H9 (cell line): ENCODE results near the gene STXBP1. TPM values are rescaled to one million over a fixed set of nuclear protein-coding genes. Genes with fewer than 3 reads are reported as not detected.

ENCODE experiments used
- DNase-seq: peaks from one replicate; pipeline ENCODE4 v3.0.0-alpha.2; 2017
- H2AFZ ChIP-seq: one replicate; pipeline ENCODE4 v1.6.1; 2013; ENCODE audit warnings: mild to moderate bottlenecking, low read length, control low read depth, moderate library complexity
- H2AK5ac ChIP-seq: 2 replicates; pipeline ENCODE4 v1.6.1; 2013; ENCODE audit warnings: low read length, control low read depth, mixed read lengths; ENCODE audit not compliant: insufficient read length
- H2BK120ac ChIP-seq: one replicate; pipeline ENCODE4 v1.6.1; 2013; ENCODE audit warnings: low read depth, mild to moderate bottlenecking, low read length, control low read depth, inconsistent platforms; ENCODE audit not compliant: poor library complexity, severe bottlenecking
- H2BK12ac ChIP-seq: 2 replicates; pipeline ENCODE4 v1.6.1; 2013; ENCODE audit warnings: low read length, control low read depth, mixed read lengths, low read depth; ENCODE audit not compliant: insufficient read length
- H2BK15ac ChIP-seq: 2 replicates; pipeline ENCODE4 v1.6.1; 2013; ENCODE audit warnings: low read depth, low read length, control low read depth
- H2BK20ac ChIP-seq: one replicate; pipeline ENCODE4 v1.6.1; 2013; ENCODE audit warnings: low read depth, mild to moderate bottlenecking, low read length, control low read depth, inconsistent platforms; ENCODE audit not compliant: poor library complexity, severe bottlenecking
- H2BK5ac ChIP-seq: 2 replicates; pipeline ENCODE4 v1.6.1; 2013; ENCODE audit warnings: low read length, control low read depth, mixed read lengths; ENCODE audit not compliant: insufficient read length
- H3K14ac ChIP-seq: 2 replicates; pipeline ENCODE4 v1.6.1; 2013; ENCODE audit warnings: low read length, control low read depth; ENCODE audit not compliant: insufficient read depth
- H3K18ac ChIP-seq: 2 replicates; pipeline ENCODE4 v1.6.1; 2013; ENCODE audit warnings: low read depth, mild to moderate bottlenecking, mixed read lengths, low read length, control low read depth; ENCODE audit not compliant: insufficient read length
- H3K23ac ChIP-seq: 2 replicates; pipeline ENCODE4 v1.6.1; 2013; ENCODE audit warnings: low read length, control low read depth, mixed read lengths, low read depth; ENCODE audit not compliant: insufficient read length
- H3K23me2 ChIP-seq: 2 replicates; pipeline ENCODE4 v1.6.1; 2013; ENCODE audit warnings: low read depth, mild to moderate bottlenecking, mixed read lengths, low read length, control low read depth; ENCODE audit not compliant: insufficient read length, poor library complexity, severe bottlenecking
- H3K27ac ChIP-seq: 2 replicates; pipeline ENCODE4 v1.5.1; 2013; ENCODE audit warnings: low read length, control low read depth, mixed read lengths, low read depth; ENCODE audit not compliant: insufficient read length
- H3K27me3 ChIP-seq: 2 replicates; pipeline ENCODE4 v1.6.1; 2013; ENCODE audit warnings: low read length, control low read depth, inconsistent platforms; ENCODE audit not compliant: insufficient read depth
- H3K4ac ChIP-seq: 2 replicates; pipeline ENCODE4 v1.6.1; 2013; ENCODE audit warnings: low read depth, mild to moderate bottlenecking, control low read depth, inconsistent platforms, low read length, moderate library complexity
- H3K4me1 ChIP-seq: 2 replicates; pipeline ENCODE4 v1.6.1; 2013; ENCODE audit warnings: low read length, control low read depth, inconsistent platforms; ENCODE audit not compliant: insufficient read depth
- H3K4me2 ChIP-seq: 2 replicates; pipeline ENCODE4 v1.6.1; 2013; ENCODE audit warnings: low read length, control low read depth, mixed read lengths; ENCODE audit not compliant: insufficient read length, insufficient read depth
- H3K56ac ChIP-seq: 2 replicates; pipeline ENCODE4 v1.6.1; 2013; ENCODE audit warnings: low read depth, mild to moderate bottlenecking, mixed read lengths, low read length, control low read depth; ENCODE audit not compliant: insufficient read length
- H3K79me1 ChIP-seq: 2 replicates; pipeline ENCODE4 v1.6.1; 2013; ENCODE audit warnings: low read depth, mild to moderate bottlenecking, moderate library complexity, low read length, control low read depth, inconsistent platforms; ENCODE audit not compliant: insufficient read depth, poor library complexity, severe bottlenecking
- H3K79me2 ChIP-seq: 2 replicates; pipeline ENCODE4 v1.6.1; 2013; ENCODE audit warnings: low read length, control low read depth, inconsistent platforms; ENCODE audit not compliant: insufficient read depth
- H3K9ac ChIP-seq: 2 replicates; pipeline ENCODE4 v1.6.1; 2013; ENCODE audit warnings: low read length, control low read depth, mixed read lengths; ENCODE audit not compliant: insufficient read length; ENCODE audit errors: extremely low read depth
- H3K9me3 ChIP-seq: one replicate; pipeline ENCODE4 v1.6.1; 2013; ENCODE audit warnings: low read depth, low read length, inconsistent platforms; ENCODE audit not compliant: control insufficient read depth
- H3T11ph ChIP-seq: one replicate; pipeline ENCODE4 v1.6.1; 2013; ENCODE audit warnings: mild to moderate bottlenecking, low read length, control low read depth, inconsistent platforms
- H4K20me1 ChIP-seq: one replicate; pipeline ENCODE4 v1.6.1; 2013; ENCODE audit not compliant: control insufficient read depth, insufficient read length, insufficient read depth
- H4K5ac ChIP-seq: 2 replicates; pipeline ENCODE4 v1.6.1; 2013; ENCODE audit warnings: low read depth, mild to moderate bottlenecking, mixed read lengths, low read length, control low read depth; ENCODE audit not compliant: insufficient read length
- H4K8ac ChIP-seq: replicated peaks from 2 replicates; pipeline ENCODE4 v1.6.1; 2013; ENCODE audit warnings: low read length, control low read depth, mixed read lengths, low read depth; ENCODE audit not compliant: insufficient read length
- H4K91ac ChIP-seq: 2 replicates; pipeline ENCODE4 v1.6.1; 2013; ENCODE audit warnings: low read depth, mild to moderate bottlenecking, moderate library complexity, mixed read lengths, low read length, control low read depth; ENCODE audit not compliant: insufficient read length
- H3K27ac Mint-ChIP-seq, 3 experiments: 2 replicates in 2 of 3; 3 replicates in 1 of 3; pipeline ENCODE4 v1.8.0; 2020 to 2021; ENCODE audit warnings: mixed read lengths in 3 of 3, mild to moderate bottlenecking in 1 of 3, moderate library complexity in 1 of 3
- H3K27me3 Mint-ChIP-seq: 2 replicates; pipeline ENCODE4 v1.8.0; 2021; ENCODE audit warnings: low read depth, mild to moderate bottlenecking, moderate library complexity, mixed read lengths
- H3K36me3 Mint-ChIP-seq, 3 experiments: 2 replicates in 2 of 3; 3 replicates in 1 of 3; pipeline ENCODE4 v1.8.0; 2020 to 2021; ENCODE audit warnings: low read depth in 3 of 3, mixed read lengths in 3 of 3; ENCODE audit not compliant: insufficient read depth in 1 of 3
- H3K4me1 Mint-ChIP-seq, 2 experiments: 2 replicates each; pipeline ENCODE4 v1.8.0; 2020; ENCODE audit warnings: mixed read lengths in 2 of 2
- H3K4me3 Mint-ChIP-seq, 2 experiments: 2 replicates in 1 of 2; 3 replicates in 1 of 2; pipeline ENCODE4 v1.8.0; 2020 to 2021; ENCODE audit warnings: mild to moderate bottlenecking in 2 of 2, mixed read lengths in 2 of 2, moderate library complexity in 1 of 2
- H3K9me3 Mint-ChIP-seq, 2 experiments: 2 replicates in 1 of 2; 3 replicates in 1 of 2; pipeline ENCODE4 v1.8.0; 2020; ENCODE audit warnings: mild to moderate bottlenecking in 2 of 2, mixed read lengths in 2 of 2, moderate library complexity in 1 of 2
- CTCF ChIP-seq: fragments of 200-600 bp; sonication (generic); conservative IDR thresholded peaks from 3 replicates; pipeline ENCODE4 v1.8.0; 2021; ENCODE audit warnings: antibody characterized with exemption, mild to moderate bottlenecking
- WGBS: extraction: QIAGEN DNeasy Blood & Tissue Kit; methylation state at CpG from one replicate; pipeline ENCODE4 v1.1.7; 2013; ENCODE audit warnings: missing lambda C conversion rate, low lambda C conversion rate, mixed read lengths; ENCODE audit not compliant: insufficient read length; ENCODE audit errors: extremely low coverage; 5-methylcytosine and 5-hydroxymethylcytosine counted together
- total RNA-seq: library from RNA; stranded (reverse); gene quantifications from 2 replicates; pipeline ENCODE4 v1.2.1, GENCODE V29; 2021

The STXBP1 gene
- total RNA-seq, 1 experiment from 2014 or later = 22.3 TPM

- no peak overlapping the region for H3K27ac Mint-ChIP-seq
- no peak for TF ChIP-seq CTCF
- no CpG with 5 or more reads among the region's 3 CpGs for WGBS
Measured at GRCh38 chr9:127667127-127667844, 55.2 kb downstream of the STXBP1 start.

More at GRCh38 chr9:127667127-127667844, 55.2 kb downstream of the STXBP1 start:
- Histone ChIP-seq H3K4me1 (no peaks in the 10 kb centered on the region), H3K9ac (no peak overlapping the region), H2BK5ac (no peak overlapping the region), H4K5ac (no peak overlapping the region), H4K20me1 (peaks cover 2% of the 10 kb centered on the region), H2AK5ac (no peak overlapping the region), H2BK12ac (no peak overlapping the region), H3K4me2 (no peak overlapping the region), H3K27ac (no peak overlapping the region), H3T11ph (no peak overlapping the region), H3K56ac (no peak overlapping the region), H4K91ac (no peak overlapping the region), H3K27me3 (no peaks in the 10 kb centered on the region), H3K79me1 (no peaks in the 10 kb centered on the region), H2BK20ac (no peak overlapping the region), H2BK15ac (no peak overlapping the region), H2BK120ac (no peak overlapping the region), H3K18ac (no peak overlapping the region), H3K14ac (no peak overlapping the region), H2AFZ (no peak overlapping the region), H3K23me2 (no peaks in the 10 kb centered on the region), H3K9me3 (no peaks in the 10 kb centered on the region), H3K23ac (no peak overlapping the region), H3K4ac (no peak overlapping the region), H3K79me2 (no peaks in the 10 kb centered on the region), H4K8ac (no peak overlapping the region)
- no peaks in the 10 kb centered on the region for H3K27me3 Mint-ChIP-seq
- H3K9me3 Mint-ChIP-seq = no peaks in the 10 kb centered on the region
- H3K36me3 Mint-ChIP-seq = peaks cover 28 to 58% (median 35%) of the 10 kb centered on the region in 3 experiments; a peak in 6 of 7 replicates
- no peak overlapping the region for H3K4me3 Mint-ChIP-seq
- H3K4me1 Mint-ChIP-seq = no peaks in the 10 kb centered on the region
- no peak for DNase-seq
